GM21515 (cell line): ENCODE measurements around the gene SLC4A4.
A peak's percentile ranks its signal among the peaks of the same experiment; 100 is the strongest.

Experiments
- ATAC-seq: cut with Tn5 transposase; IDR thresholded peaks from one replicate; pipeline ENCODE4 v1.9.1; 2021; ENCODE audit not compliant: unreplicated experiment

Gene SLC4A4

GRCh38 chr4:71532407-71532806 is 193.6 kb downstream of the SLC4A4 start:
- no peak for ATAC-seq

GRCh38 chr4:71533121-71533520 is 194.3 kb downstream of the SLC4A4 start:
- ATAC-seq: no peak

GRCh38 chr4:71537551-71538065 is 198.8 kb downstream of the SLC4A4 start:
- ATAC-seq: no peak

- ATAC-seq: no peak
These were observed 199.7 kb downstream of the SLC4A4 start for GRCh38 chr4:71538528-71538927.

GRCh38 chr4:71540749-71541269 is 202.0 kb downstream of the SLC4A4 start:
- ATAC-seq: no peak

- ATAC-seq: no peak
These were observed 202.7 kb downstream of the SLC4A4 start for GRCh38 chr4:71541541-71541940.

- no peak for ATAC-seq
These were observed 206.3 kb downstream of the SLC4A4 start for GRCh38 chr4:71545168-71545567.

GRCh38 chr4:71549516-71550160 is 210.8 kb downstream of the SLC4A4 start:
- ATAC-seq: no peak

GRCh38 chr4:71550220-71551165 is 211.7 kb downstream of the SLC4A4 start:
- no peak for ATAC-seq

GRCh38 chr4:71553605-71554004 is 214.8 kb downstream of the SLC4A4 start:
- ATAC-seq: peak; percentile 50

GRCh38 chr4:71554025-71554424 is 215.2 kb downstream of the SLC4A4 start:
- no peak for ATAC-seq

GRCh38 chr4:71558248-71558647 is 219.4 kb downstream of the SLC4A4 start:
- ATAC-seq: peak; percentile 88

- no peak for ATAC-seq
These were observed 221.2 kb downstream of the SLC4A4 start for GRCh38 chr4:71559957-71560571.

GRCh38 chr4:71564775-71565174 is 226.0 kb downstream of the SLC4A4 start:
- ATAC-seq: no peak

- ATAC-seq: no peak
These were observed 228.0 kb downstream of the SLC4A4 start for GRCh38 chr4:71566856-71567255.

- no peak for ATAC-seq
These were observed 229.3 kb downstream of the SLC4A4 start for GRCh38 chr4:71568131-71568530.

GRCh38 chr4:71570492-71570891 is 231.7 kb downstream of the SLC4A4 start:
- ATAC-seq: no peak

GRCh38 chr4:71571346-71571745 is 232.5 kb downstream of the SLC4A4 start:
- no peak for ATAC-seq

GRCh38 chr4:71583971-71584370 is 245.2 kb downstream of the SLC4A4 start:
- ATAC-seq: no peak

- ATAC-seq: no peak
These were observed 245.8 kb downstream of the SLC4A4 start for GRCh38 chr4:71584585-71584984.

GRCh38 chr4:71586087-71586763 is 247.4 kb downstream of the SLC4A4 start:
- ATAC-seq: no peak
